ENCODE measurements around the gene TEAD4. TPM values are rescaled to one million over a fixed set of nuclear protein-coding genes. Genes with fewer than 3 reads are reported as not detected.

The TEAD4 gene
- total RNA-seq, 1 donor: 0.27 TPM

- peak; percentile 42 to 45 (median 42) for DNase-seq (ENCODE audit: low read depth in 2 of 3, low spot score in 2 of 3)
Measured at GRCh38 chr12:3076730-3077571, 117.8 kb downstream of the TEAD4 start, which contains the start of gene TSPAN9. Gene TSPAN9 (plus strand): TSS chr12:3077379. CDS start chr12:3201194, 123,815 bp downstream.

DNA sequence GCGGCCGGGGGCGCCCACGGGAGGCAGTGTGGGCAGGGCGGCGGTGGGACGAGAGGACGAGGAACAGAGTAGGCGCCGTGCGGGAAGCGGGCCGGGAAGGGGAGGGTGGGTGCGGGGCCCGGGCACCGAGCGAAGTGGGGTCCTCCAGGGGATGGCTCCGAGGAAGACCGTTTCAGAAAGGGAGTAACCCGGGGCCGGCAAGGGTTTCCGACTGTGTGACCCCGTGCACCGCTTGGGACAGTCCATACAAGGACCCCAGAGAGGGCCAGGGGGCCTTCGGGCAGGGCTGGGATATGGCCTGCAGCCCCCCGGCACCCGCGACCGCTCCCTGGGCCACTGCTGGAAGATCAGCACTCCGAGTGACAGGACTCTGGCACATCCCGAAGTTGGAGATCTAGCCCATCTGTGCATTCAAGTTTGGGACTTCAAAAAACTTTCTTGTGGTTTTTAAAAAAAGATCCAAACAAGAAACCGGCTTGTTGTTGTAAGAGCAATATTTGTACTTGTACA lies 118.4 kb downstream of the TEAD4 start:
- DNase-seq (ENCODE audit: low read depth in 2 of 3, low spot score in 2 of 3): peak in 2 of 3 donors; percentile 2 to 40

DNA sequence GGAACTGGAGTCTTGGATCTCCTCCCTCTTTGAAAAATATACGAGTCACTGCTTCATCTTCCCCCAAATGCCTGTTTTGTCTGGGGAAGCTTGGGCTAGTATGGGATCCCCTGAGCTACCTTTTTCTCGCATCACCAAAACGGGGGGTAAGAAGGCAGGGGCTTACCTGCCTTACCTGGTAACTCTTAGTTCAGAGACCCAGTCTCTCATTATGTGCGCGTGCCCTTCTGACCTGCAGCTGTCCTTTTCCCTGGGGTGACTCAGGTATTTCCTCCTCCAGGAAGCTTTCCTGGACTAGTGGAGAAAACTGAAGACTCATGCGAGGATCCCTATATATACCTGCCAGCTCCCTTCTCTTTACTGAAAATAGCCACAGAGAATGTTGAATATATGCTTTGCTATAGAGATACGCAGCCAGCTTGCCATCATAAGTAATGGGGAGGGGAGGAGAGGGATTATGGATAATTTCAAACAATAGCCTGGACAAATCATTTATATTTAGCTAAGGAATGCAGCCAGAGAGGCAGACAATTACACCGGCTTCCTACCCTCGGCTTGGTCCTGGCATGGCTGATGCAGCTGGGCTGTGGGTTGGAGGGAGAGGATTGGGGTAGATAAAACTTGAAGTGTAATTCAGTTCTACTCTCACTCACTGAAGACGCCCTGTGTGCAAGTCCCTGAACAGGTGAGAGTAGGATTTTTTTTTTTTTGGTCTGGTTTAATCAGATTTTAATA lies 119.1 kb downstream of the TEAD4 start:
- no peak for DNase-seq (ENCODE audit: low read depth in 2 of 3, low spot score in 2 of 3)

GRCh38 chr12:3081091-3081490 lies 121.9 kb downstream of the TEAD4 start:
- no peak for DNase-seq (ENCODE audit: low read depth in 2 of 3, low spot score in 2 of 3)

- no peak for DNase-seq (ENCODE audit: low read depth in 2 of 3, low spot score in 2 of 3)
Measured at GRCh38 chr12:3081886-3082285, 122.7 kb downstream of the TEAD4 start.

DNA sequence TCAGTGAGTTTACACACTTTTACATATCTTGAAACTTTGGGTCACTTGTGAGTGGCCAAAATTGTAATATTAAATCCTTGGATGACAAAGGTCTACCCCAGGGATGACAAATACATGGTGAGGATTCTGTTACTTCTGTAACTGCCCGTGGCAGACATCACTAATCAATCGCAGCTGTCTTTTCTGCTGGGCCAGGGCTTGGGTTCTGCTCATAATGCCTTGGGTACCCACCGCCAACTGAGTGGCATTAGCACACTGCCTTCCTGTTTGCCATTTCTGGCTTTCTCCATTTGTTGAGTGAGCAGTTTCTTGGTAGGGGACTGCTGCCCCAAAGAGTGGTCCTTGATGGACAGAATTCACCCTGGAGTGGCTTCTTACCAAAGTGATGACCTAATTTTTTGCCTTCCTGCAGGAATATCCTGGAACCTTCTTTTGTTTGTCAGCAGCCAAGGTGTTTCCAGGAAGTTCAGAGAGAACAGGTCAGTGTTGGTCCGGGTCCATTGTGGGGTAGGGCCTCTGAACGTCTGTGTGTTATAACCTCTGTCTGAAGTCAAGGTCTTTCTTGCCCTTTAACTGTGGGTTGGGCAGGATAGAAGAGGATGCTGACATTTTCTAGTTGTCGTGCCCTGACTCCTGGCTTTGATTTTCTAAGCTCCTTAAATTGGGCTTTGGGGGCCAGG lies 124.2 kb downstream of the TEAD4 start:
- no peak for DNase-seq (ENCODE audit: low read depth in 2 of 3, low spot score in 2 of 3)

- no peak for DNase-seq (ENCODE audit: low read depth in 2 of 3, low spot score in 2 of 3)
Measured at GRCh38 chr12:3083921-3084347, 124.7 kb downstream of the TEAD4 start.

DNA sequence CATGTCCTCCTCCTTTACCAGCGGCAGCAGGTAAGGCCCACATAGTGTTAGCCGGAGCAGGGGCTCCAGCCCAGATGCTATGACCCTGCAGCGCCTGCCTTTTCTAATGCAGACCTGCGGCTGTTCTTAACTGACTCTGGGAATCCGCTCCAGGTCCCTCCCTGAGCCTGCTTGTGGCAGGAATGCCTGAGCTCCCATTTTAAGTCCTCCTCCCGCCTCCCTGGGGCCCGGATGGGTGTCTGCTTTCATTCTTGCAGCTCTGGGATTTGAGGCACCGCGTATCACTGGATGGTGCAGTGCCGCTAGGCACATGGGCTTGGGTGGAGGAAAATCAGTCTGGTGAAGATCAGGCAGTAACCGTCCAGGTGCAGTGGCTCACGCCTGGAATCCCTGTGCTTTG lies 125.5 kb downstream of the TEAD4 start:
- no peak for DNase-seq (ENCODE audit: low read depth in 2 of 3, low spot score in 2 of 3)

DNA sequence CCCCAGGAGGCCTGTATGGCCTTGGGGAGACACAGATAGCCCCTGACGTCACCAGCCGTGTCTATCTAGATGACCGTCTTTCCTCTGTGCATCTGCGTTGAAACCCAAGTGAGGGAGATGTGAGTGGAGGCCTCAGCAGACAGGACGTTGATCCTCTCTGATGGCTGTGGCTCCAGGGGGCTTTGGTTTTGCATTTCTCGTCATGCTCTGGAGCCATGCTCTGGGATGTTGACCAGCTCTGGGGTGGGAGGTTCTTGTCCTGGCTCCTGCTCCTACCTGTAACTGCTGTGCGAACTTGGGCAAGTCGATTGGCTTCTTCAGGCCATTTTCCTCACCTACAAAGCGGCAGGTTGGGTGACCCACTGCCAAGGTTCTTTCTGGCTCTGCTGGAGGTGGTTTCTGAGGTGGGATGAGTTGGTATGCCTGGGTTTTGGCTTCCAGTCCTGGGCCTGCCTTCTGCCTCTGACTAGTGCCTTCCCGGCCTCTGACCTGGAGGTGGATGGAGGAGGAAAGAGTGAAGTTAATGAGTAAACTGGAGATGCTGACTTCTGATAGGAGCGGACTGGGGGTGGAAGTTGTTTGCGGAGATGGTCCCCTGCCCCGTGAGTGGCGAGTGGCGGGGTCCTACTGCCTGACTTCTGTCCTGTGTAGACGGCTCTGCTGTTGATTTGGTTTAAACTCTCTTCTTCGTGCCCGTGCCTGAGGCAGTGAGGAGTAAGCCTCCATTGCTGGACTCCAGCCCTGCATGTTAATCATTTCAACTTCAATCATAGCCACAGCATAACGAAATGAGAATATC lies 126.3 kb downstream of the TEAD4 start:
- DNase-seq (ENCODE audit: low read depth in 2 of 3, low spot score in 2 of 3): no peak

GRCh38 chr12:3086211-3086610 lies 127.0 kb downstream of the TEAD4 start:
- DNase-seq (ENCODE audit: low read depth in 2 of 3, low spot score in 2 of 3): no peak

DNA sequence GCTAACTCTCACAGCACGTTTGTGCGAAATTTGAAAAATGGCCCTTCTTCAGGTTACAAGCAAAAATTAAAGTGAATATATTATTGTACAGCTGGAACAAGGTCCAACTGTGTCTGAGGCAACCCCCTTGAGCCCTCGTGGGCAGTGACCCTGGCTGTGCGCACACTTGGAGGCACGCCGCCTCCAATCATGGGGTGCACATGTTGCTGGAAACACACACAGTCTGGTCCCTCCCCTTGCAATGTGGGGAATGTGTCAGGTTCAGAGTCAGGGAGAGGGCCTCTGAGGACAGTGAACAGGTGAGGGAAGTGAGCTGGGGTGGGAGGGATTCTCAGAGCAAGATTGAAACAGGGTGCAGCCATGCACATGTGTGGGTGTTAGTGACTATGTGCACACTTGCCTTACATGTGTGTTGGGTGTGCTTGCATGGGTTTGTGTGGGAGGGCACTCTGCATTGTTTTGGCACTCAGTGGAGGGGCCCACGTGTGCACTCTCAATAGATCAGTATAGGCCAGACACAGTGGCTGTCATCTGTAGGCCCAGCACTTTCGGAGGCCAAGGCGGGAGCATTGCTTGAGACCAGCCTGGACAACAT lies 127.6 kb downstream of the TEAD4 start:
- DNase-seq (ENCODE audit: low read depth in 2 of 3, low spot score in 2 of 3): no peak

DNA sequence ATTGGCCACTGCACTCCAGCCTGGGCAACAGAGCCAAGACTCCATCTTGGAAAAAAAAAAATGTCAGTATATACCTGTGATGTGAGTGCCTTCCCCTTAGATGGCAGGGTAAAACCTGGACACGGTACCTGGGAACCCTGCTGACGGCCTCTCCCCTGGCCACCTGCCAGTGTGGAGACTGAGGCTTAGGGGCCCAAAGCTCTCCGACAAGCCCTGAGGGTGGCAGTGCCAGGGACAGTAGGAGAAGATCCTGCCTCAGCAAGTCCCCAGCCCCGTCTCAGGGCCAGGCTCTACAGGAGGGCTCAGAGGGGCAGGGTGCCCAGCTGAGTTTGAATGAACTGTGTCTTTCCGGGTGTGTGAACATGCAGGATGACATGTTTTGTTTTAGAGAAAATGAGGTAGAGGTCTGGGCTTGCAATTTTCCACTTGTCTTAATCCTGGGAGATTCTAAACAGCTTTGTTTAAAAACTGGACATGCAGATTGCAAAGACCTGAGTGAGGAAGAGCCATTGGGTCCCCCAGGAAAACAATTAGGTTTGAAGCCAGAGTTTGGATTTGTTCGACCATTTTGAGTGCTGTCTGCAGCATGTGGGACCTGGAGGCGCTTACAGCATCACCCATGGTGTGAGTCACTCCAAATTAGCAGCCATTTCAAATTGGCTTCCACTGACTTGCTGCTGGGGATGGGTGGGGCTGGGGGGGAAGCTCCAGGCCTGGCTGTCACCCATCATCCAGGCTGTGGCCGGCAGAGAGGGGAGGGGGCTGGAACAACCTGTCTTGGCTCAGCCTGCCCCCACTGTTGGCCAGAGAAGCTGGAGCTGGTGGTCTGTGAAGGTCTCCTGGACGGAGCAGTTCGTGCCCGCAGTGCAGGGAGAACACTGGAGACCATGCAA lies 128.8 kb downstream of the TEAD4 start:
- no peak for DNase-seq (ENCODE audit: low read depth in 2 of 3, low spot score in 2 of 3)

- no peak for DNase-seq (ENCODE audit: low read depth in 2 of 3, low spot score in 2 of 3)
Measured at GRCh38 chr12:3089588-3089987, 130.4 kb downstream of the TEAD4 start.

Small RNA genes within 50 kb of the gene (small RNA-seq; reads per million reads assigned to genes)
- gene RNU6-1315P: not detected

Other genes starting within 250 kb of the TEAD4 start
- gene FKBP4, start 164.4 kb upstream of the TEAD4 start, total RNA-seq: 34.2 TPM
- 58.7 TPM for gene ITFG2, start 146.7 kb upstream of the TEAD4 start, total RNA-seq
- not detected for gene NRIP2, start 124.4 kb upstream of the TEAD4 start, total RNA-seq
- under 0.01 TPM for gene TEX52, start 102.4 kb upstream of the TEAD4 start, total RNA-seq
- gene FOXM1, start 82.2 kb upstream of the TEAD4 start, total RNA-seq: 4.0 TPM
- gene RHNO1, start 82.2 kb upstream of the TEAD4 start, total RNA-seq: 22.4 TPM
- gene TULP3, start 68.5 kb upstream of the TEAD4 start, total RNA-seq: 6.5 TPM
- gene TSPAN9, start 118.0 kb downstream of the TEAD4 start, total RNA-seq: 0.54 TPM